Esophagus squamous epithelium (tissue), 5 donors: ENCODE measurements around the gene CCDC18. TPM values are rescaled to one million over a fixed set of nuclear protein-coding genes. Genes with fewer than 3 reads are reported as not detected.
"Not testable (repeated sequence)": the region's sequence is repeated elsewhere in the genome, so short reads cannot be mapped to it uniquely, and the experiment has no call there.

Experiments
- DNase-seq: peaks from one replicate; lab custom pipeline; 2025; lab: John Stamatoyannopoulos, UW
- H3K27ac ChIP-seq, 4 donors: fragments of 200-600 bp; sonication (generic); one replicate each; pipeline ENCODE4 v1.5.1; 2016 to 2019; ENCODE audit warnings: mild to moderate bottlenecking in 1 of 4
- H3K27me3 ChIP-seq, 4 donors: fragments of 200-600 bp; sonication (generic); 1 replicate in 3 of 4; 2 replicates in 1 of 4; pipeline versions ENCODE4 v1.5.1 to v1.6.0; 2017 to 2021; ENCODE audit warnings: antibody characterized with exemption in 1 of 4
- H3K36me3 ChIP-seq, 3 donors: fragments of 200-600 bp; sonication (generic); one replicate each; pipeline ENCODE4 v1.5.1; 2016 to 2019
- H3K4me1 ChIP-seq, 3 donors: fragments of 200-600 bp; sonication (generic); one replicate each; pipeline ENCODE4 v1.5.1; 2017 to 2019
- H3K4me3 ChIP-seq, 4 donors: fragments of 200-600 bp; sonication (generic); 1 replicate in 3 of 4; 2 replicates in 1 of 4; pipeline ENCODE4 v1.5.1; 2016 to 2019; ENCODE audit warnings: mild to moderate bottlenecking in 2 of 4, moderate library complexity in 1 of 4
- H3K9me3 ChIP-seq, 3 donors: fragments of 200-600 bp; sonication (generic); one replicate each; pipeline ENCODE4 v1.5.1; 2016 to 2019
- CTCF ChIP-seq, 6 experiments: fragments of 450-650 bp in 4 of 6; fragments of 200-600 bp in 2 of 6; sonication (generic) in 2 of 6; IDR thresholded peaks; one replicate each; pipeline ENCODE4 v1.5.1; 2016 to 2019; ENCODE audit warnings: antibody characterized with exemption in 6 of 6, mild to moderate bottlenecking in 4 of 6, moderate library complexity in 4 of 6
- POLR2A ChIP-seq, 4 donors: fragments of 450-650 bp; IDR thresholded peaks; one replicate each; pipeline ENCODE4 v1.6.1; 2017; ENCODE audit warnings: antibody characterized with exemption in 4 of 4, mild to moderate bottlenecking in 4 of 4, moderate library complexity in 3 of 4
- WGBS, 2 donors: methylation state at CpG; one replicate each; pipeline ENCODE4 v1.1.5; 2018; 5-methylcytosine and 5-hydroxymethylcytosine counted together
- intact Hi-C: fragments of 100-400 bp; cut with DNase I; formaldehyde crosslinking; loops from one replicate; pipeline ENCODE4 v1.15.0; 2022
- total RNA-seq, 4 donors: library from RNA; depleted of rRNA; stranded (reverse); fragments of >200 nt; gene quantifications; one replicate each; pipeline ENCODE4 v1.1.0, GENCODE V29; 2016
- donor health status: DM: yes; HTN: yes; CAD: no.

CCDC18 gene
- total RNA-seq, 4 donors from 2014 or later, result 6.1 to 11.7 (median 7.0) TPM

DNA sequence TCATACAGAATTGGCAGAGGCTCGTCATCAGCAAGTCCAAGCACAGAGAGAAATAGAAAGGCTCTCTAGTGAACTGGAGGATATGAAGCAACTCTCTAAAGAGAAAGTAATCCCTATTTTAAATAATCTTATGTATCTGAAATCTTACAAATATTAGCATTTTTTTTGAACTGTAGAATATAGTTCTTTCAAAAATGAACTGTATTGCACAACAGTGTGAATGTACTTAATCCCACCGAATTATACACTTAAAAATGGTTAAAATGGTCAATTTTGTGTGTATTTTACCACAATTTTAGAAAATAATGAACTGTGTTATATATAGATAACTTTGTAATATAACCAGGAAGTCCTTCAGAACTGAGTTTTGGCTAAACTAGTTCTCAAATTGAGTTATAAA lies 75.9 kb downstream of the CCDC18 start:
- H3K27ac ChIP-seq, result no peak overlapping the region
- H3K36me3 ChIP-seq, result no peaks in the 10 kb centered on the region
- TF ChIP-seq CTCF (IDR thresholded peaks at IDR 0.05), result no peak
- no peak for TF ChIP-seq POLR2A (IDR thresholded peaks at IDR 0.05)
- H3K4me1 ChIP-seq, result no peaks in the 10 kb centered on the region
- intact Hi-C loops, result no loop called here
- H3K4me3 ChIP-seq, result no peak overlapping the region
- H3K27me3 ChIP-seq, result no peaks in the 10 kb centered on the region
- DNase-seq, result no peak
- H3K9me3 ChIP-seq, result no peaks in the 10 kb centered on the region
- WGBS, 2 donors, result 85 to 90% methylated on average over 2 of the region's 2 CpGs

DNA sequence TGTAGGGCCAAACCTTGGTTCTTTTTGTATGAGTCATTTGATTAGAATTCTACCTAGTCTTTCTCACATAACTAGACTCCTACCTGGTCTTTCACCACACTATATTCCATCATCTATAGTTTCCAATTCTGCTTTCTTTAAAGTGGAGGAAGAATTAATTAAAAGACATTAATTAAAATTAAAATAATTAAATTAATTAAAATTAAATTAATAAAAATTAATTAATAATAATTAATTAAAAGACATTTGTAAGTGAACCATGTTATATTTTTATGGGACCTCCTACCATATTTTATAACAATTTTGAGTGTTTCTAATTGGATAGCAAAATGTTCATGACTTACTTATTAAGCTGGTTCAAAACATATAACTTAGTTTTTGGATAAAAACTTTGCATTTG lies 77.4 kb downstream of the CCDC18 start:
- Histone ChIP-seq H3K27ac (no peak overlapping the region), H3K4me1 (no peaks in the 10 kb centered on the region), H3K9me3 (peaks cover 0 to 9% (median 0%) of the 10 kb centered on the region in 3 donors), H3K36me3 (peaks cover 0 to 14% (median 0%) of the 10 kb centered on the region in 3 donors), H3K27me3 (no peaks in the 10 kb centered on the region), H3K4me3 (no peak overlapping the region)
- no peak for DNase-seq
- intact Hi-C loops, result no loop called here
- TF ChIP-seq POLR2A (IDR thresholded peaks at IDR 0.05) (no peak), CTCF (IDR thresholded peaks at IDR 0.05) (no peak)

- intact Hi-C loops, H3K27ac ChIP-seq, DNase-seq, H3K4me3 ChIP-seq, H3K27me3 ChIP-seq, H3K4me1 ChIP-seq: not testable (repeated sequence)
- Histone ChIP-seq H3K9me3 (peaks cover 0 to 11% (median 0%) of the 10 kb centered on the region in 3 donors), H3K36me3 (peaks cover 0 to 27% (median 0%) of the 10 kb centered on the region in 3 donors)
- WGBS, 2 donors, result 100% methylated on average over 3 of the region's 3 CpGs
These were observed 80.2 kb downstream of the CCDC18 start for GRCh38 chr1:93260726-93261125.

GRCh38 chr1:93262645-93263044 lies 82.1 kb downstream of the CCDC18 start:
- intact Hi-C loops, result no loop called here
- no peaks in the 10 kb centered on the region for H3K4me1 ChIP-seq
- no peak for TF ChIP-seq POLR2A (IDR thresholded peaks at IDR 0.05)
- TF ChIP-seq CTCF (IDR thresholded peaks at IDR 0.05), result no peak
- 95% methylated on average over 3 of the region's 3 CpGs; no CpG with 5 or more reads in 1 of the 2 donors for WGBS, 2 donors
- peaks cover 0 to 11% (median 0%) of the 10 kb centered on the region in 3 donors for H3K9me3 ChIP-seq
- H3K4me3 ChIP-seq, result no peak overlapping the region
- DNase-seq, result no peak
- no peaks in the 10 kb centered on the region for H3K27me3 ChIP-seq
- no peak overlapping the region for H3K27ac ChIP-seq
- peaks cover 0 to 27% (median 0%) of the 10 kb centered on the region in 3 donors for H3K36me3 ChIP-seq

DNA sequence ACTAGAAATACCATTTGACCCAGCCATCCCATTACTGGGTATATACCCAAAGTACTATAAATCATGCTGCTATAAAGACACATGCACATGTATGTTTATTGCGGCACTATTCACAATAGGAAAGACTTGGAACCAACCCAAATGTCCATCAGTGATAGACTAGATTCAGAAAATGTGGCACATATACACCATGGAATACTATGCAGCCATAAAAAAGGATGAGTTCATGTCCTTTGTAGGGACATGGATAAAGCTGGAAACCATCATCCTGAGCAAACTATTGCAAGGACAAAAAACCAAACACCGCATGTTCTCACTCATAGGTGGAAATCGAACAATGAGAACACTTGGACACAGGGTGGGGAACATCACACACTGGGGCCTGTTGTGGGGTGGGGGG lies 88.4 kb downstream of the CCDC18 start:
- H3K9me3 ChIP-seq, DNase-seq, H3K4me3 ChIP-seq, intact Hi-C loops, H3K4me1 ChIP-seq, H3K36me3 ChIP-seq, H3K27ac ChIP-seq, H3K27me3 ChIP-seq: not testable (repeated sequence)
- 85 to 96% methylated on average over 1 to 3 of the region's 3 CpGs for WGBS, 2 donors

- H3K27me3 ChIP-seq, H3K9me3 ChIP-seq, H3K4me3 ChIP-seq, H3K27ac ChIP-seq, DNase-seq, H3K36me3 ChIP-seq, H3K4me1 ChIP-seq, intact Hi-C loops: not testable (repeated sequence)
- 100% methylated on average over 3 of the region's 3 CpGs for WGBS, 2 donors
These were observed 94.7 kb downstream of the CCDC18 start for GRCh38 chr1:93275262-93275633.

DNA sequence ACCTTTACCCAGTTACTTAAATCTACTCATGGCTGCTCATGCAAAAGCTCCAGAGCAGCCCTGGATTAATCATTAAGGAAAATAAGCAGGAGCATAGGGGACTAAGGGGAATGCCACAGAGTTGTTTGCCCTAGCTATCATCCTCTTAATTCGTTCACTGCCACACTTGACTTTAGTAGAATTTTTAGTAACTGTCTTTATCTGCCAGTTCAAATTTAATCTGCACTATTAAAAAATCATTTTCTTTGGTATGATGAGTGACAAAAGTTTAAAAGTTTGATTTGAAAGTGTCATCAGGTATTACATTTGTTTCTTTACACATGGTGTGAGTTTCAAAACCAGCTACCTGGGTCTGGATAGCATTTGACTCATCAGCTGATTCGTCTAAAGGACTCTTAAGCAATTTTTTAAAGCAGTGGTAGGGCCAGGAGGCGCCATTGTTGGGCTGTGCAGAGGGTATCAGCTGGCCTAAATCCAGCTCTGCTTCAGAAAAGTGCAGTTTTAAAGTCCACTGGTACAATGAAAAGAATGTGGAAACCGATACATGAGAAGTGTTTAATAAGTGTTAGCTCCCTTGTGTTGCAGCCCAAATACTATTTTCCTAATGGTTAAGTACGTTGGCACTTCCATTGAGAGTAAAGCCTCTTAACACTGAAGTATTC lies 95.2 kb downstream of the CCDC18 start:
- Histone ChIP-seq H3K9me3 (no peaks in the 10 kb centered on the region), H3K4me3 (no peak overlapping the region), H3K4me1 (no peaks in the 10 kb centered on the region), H3K27me3 (no peaks in the 10 kb centered on the region), H3K27ac (no peak overlapping the region), H3K36me3 (peaks cover 0 to 9% (median 0%) of the 10 kb centered on the region in 3 donors)
- no peak for TF ChIP-seq POLR2A (IDR thresholded peaks at IDR 0.05)
- no peak for TF ChIP-seq CTCF (IDR thresholded peaks at IDR 0.05)
- WGBS, 2 donors, result 77 to 79% methylated on average over 5 of the region's 5 CpGs
- intact Hi-C loops, result no loop called here
- no peak for DNase-seq

DNA sequence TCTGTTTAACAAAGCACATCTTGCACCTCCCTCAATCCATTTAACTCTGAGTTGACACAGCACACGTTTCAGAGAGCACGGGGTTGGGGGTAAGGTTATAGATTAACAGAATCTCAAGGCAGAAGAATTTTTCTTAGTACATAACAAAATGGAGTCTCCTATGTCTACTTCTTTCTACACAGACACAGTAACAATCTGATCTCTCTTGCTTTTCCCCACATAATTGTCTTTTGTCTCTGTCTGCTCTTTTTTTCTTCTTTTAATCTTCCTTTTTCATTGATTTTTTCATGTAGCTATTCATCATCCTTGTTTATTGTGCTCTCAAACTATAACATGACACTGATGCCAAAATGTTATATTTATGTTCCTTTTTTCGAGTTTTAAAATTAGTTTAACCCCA lies 97.0 kb downstream of the CCDC18 start:
- H3K4me1 ChIP-seq, DNase-seq, intact Hi-C loops, H3K9me3 ChIP-seq, H3K27ac ChIP-seq, H3K27me3 ChIP-seq, H3K4me3 ChIP-seq: not testable (repeated sequence)
- WGBS, 2 donors, result 38% methylated on average over 2 to 3 of the region's 3 CpGs
- H3K36me3 ChIP-seq, result peaks cover 0 to 13% (median 0%) of the 10 kb centered on the region in 3 donors
